ENCODE measurements around the gene CD3E.

DNA sequence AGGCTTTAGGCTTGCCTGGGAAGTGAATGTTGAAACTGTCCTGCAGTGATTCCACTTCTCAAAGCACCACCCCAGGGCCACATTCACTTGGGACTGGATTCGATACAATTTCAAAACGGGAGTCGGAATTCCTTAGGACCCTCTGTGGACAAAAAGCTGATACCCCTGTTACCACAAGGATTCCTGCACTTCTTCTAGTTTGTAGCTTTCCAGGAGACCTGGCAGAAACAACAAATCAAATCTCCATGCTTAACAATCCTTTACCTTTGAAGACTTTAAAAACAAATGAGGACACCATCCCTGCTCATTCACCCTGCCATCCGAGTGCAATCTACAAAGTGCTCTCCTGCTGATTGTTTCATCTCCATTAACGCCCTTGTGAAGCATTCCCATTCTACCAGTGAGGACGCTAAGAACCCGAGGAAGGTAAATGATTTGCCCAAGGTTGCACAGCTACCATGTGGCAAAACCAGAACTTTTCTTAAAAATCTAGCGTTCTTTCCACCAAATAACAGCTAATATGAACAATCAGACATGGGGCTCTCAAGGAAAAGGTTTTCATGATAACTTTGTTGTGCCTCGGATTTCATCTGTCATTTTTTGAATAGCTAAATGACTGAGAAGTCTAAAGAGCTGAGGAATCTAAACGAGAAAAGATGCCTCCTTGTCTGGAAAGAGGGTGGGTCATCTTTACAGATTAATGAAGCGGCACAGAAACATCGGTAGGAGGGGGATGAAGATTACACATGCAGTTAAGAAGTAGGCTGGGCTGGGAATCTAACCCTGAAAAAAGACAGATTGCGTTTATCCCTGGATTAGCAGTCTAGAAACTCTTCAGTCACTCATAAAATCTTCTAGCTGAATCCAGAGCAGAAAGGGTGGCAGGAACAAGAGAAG is 39.7 kb upstream of the CD3E start:
- TF ChIP-seq CTCF (IDR thresholded peaks at IDR 0.05; ENCODE audit: control extremely low read depth in 1 of 3, insufficient read depth in 1 of 3, low read depth in 1 of 3, low read length in 3 of 3) (no peak), EZH2 (IDR thresholded peaks at IDR 0.05; ENCODE audit: low read depth, low read length, severe bottlenecking) (no peak), POLR2A (IDR thresholded peaks at IDR 0.05; ENCODE audit: control extremely low read depth in 1 of 2, low read depth in 2 of 2, low read length in 2 of 2) (no peak), RXRA (IDR thresholded peaks at IDR 0.05; ENCODE audit: insufficient read depth, low read depth, low read length) (no peak), JUN (IDR thresholded peaks at IDR 0.05; ENCODE audit: low read depth, low read length) (no peak), EP300 (IDR thresholded peaks at IDR 0.05; ENCODE audit: borderline replicate concordance in 1 of 2, low read depth in 2 of 2, low read length in 2 of 2) (no peak), ZNF274 (IDR thresholded peaks at IDR 0.05; ENCODE audit: borderline replicate concordance, extremely low read depth, low read length) (no peak), USF2 (IDR thresholded peaks at IDR 0.05; ENCODE audit: low read length) (no peak), SRF (IDR thresholded peaks at IDR 0.05; ENCODE audit: low read depth, low read length) (no peak), POLR2AphosphoS5 (IDR thresholded peaks at IDR 0.05; ENCODE audit: low read depth, low read length) (no peak), CBX5 (IDR thresholded peaks at IDR 0.05; ENCODE audit: low read depth, low read length) (no peak), YY1 (IDR thresholded peaks at IDR 0.05; ENCODE audit: low read depth, low read length) (no peak), MAX (IDR thresholded peaks at IDR 0.05) (no peak), RFX5 (IDR thresholded peaks at IDR 0.05; ENCODE audit: borderline replicate concordance, low read depth, low read length) (no peak)

All from H1 (cell line).